ENCODE measurements around the gene SPSB3.

DNA sequence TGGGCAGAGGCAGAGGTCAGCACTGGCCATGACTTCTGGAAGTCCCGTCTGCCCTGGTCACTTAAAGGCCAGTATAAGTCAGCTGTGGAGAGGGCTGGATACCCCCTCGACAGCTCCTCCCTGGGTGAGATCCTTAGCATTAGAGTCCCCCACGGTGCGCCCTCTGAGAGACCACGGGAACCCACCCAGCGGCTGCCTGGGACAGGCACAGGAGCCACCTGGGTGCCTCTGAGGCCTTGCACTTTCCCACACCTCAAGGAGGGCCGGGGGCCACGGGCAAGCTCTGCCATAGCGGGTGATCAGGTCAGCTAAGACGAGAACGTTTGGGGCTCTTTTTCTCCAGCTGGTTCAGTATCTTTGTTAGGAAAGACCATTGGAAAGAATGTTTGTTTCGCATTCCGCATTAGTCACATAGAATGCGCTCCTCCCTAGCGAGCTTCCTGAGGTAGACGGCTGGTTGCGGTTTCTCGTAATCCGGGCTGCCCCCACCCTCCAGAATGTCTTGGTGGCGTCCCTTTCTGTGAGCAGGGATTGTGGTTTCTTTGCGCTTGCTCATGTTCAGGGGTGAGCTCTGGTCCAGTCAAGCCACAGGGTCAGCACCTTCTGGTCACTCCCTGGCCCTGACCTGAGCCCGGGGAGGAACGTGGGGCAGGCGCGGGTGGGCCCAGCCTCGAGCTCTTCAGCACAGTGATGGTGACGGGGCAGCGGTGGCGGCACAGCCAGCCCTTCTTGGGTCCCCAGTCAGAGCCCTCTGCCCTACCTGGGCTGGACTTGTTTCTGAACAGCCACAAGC, 36.3 kb downstream of the SPSB3 start:
- TF ChIP-seq, protein P1, sequence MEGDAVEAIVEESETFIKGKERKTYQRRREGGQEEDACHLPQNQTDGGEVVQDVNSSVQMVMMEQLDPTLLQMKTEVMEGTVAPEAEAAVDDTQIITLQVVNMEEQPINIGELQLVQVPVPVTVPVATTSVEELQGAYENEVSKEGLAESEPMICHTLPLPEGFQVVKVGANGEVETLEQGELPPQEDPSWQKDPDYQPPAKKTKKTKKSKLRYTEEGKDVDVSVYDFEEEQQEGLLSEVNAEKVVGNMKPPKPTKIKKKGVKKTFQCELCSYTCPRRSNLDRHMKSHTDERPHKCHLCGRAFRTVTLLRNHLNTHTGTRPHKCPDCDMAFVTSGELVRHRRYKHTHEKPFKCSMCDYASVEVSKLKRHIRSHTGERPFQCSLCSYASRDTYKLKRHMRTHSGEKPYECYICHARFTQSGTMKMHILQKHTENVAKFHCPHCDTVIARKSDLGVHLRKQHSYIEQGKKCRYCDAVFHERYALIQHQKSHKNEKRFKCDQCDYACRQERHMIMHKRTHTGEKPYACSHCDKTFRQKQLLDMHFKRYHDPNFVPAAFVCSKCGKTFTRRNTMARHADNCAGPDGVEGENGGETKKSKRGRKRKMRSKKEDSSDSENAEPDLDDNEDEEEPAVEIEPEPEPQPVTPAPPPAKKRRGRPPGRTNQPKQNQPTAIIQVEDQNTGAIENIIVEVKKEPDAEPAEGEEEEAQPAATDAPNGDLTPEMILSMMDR (conservative IDR thresholded peaks at IDR 0.05; ENCODE audit: low read depth in 2 of 2): no peak
- no peak for TF ChIP-seq POLR2AphosphoS5 (IDR thresholded peaks at IDR 0.05; ENCODE audit: low read depth)
- TF ChIP-seq ZNF331 (CRISPR knock-in tag; IDR thresholded peaks at IDR 0.05; ENCODE audit: low read depth): no peak
- no peak for TF ChIP-seq EZH2phosphoT487 (IDR thresholded peaks at IDR 0.05; ENCODE audit: unreplicated experiment)
- no peak for TF ChIP-seq EZH2 (IDR thresholded peaks at IDR 0.05; ENCODE audit: low read depth, unreplicated experiment)
- no peak for TF ChIP-seq JUNB (IDR thresholded peaks at IDR 0.05; ENCODE audit: unreplicated experiment)
- TF ChIP-seq CREB1 (CRISPR knock-in tag; IDR thresholded peaks at IDR 0.05; ENCODE audit: low read depth): no peak
- TF ChIP-seq, protein P2, sequence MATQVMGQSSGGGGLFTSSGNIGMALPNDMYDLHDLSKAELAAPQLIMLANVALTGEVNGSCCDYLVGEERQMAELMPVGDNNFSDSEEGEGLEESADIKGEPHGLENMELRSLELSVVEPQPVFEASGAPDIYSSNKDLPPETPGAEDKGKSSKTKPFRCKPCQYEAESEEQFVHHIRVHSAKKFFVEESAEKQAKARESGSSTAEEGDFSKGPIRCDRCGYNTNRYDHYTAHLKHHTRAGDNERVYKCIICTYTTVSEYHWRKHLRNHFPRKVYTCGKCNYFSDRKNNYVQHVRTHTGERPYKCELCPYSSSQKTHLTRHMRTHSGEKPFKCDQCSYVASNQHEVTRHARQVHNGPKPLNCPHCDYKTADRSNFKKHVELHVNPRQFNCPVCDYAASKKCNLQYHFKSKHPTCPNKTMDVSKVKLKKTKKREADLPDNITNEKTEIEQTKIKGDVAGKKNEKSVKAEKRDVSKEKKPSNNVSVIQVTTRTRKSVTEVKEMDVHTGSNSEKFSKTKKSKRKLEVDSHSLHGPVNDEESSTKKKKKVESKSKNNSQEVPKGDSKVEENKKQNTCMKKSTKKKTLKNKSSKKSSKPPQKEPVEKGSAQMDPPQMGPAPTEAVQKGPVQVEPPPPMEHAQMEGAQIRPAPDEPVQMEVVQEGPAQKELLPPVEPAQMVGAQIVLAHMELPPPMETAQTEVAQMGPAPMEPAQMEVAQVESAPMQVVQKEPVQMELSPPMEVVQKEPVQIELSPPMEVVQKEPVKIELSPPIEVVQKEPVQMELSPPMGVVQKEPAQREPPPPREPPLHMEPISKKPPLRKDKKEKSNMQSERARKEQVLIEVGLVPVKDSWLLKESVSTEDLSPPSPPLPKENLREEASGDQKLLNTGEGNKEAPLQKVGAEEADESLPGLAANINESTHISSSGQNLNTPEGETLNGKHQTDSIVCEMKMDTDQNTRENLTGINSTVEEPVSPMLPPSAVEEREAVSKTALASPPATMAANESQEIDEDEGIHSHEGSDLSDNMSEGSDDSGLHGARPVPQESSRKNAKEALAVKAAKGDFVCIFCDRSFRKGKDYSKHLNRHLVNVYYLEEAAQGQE (IDR thresholded peaks at IDR 0.05; ENCODE audit: unreplicated experiment): no peak
- TF ChIP-seq STAT1 (IDR thresholded peaks at IDR 0.05; ENCODE audit: unreplicated experiment): no peak

All from GM23338 (cell line).